Large intestine (tissue), 3 donors: ENCODE measurements around the gene KCNA2. TPM values are rescaled to one million over a fixed set of nuclear protein-coding genes. Genes with fewer than 3 reads are reported as not detected.

ENCODE experiments used
- DNase-seq, 2 donors: peaks; one replicate each; pipeline versions ENCODE4 v3.0.0 to v3.0.0-alpha.2; 2013
- H3K27ac ChIP-seq: one replicate; pipeline ENCODE4 v1.5.1; 2013; ENCODE audit warnings: low read length
- H3K27me3 ChIP-seq: 2 replicates; pipeline ENCODE4 v1.6.1; 2013; ENCODE audit warnings: low read length; ENCODE audit not compliant: control insufficient read depth, insufficient read depth
- H3K36me3 ChIP-seq: 2 replicates; pipeline ENCODE4 v1.6.1; 2013; ENCODE audit warnings: low read length; ENCODE audit not compliant: control insufficient read depth, insufficient read depth
- H3K4me1 ChIP-seq: one replicate; pipeline ENCODE4 v1.6.1; 2013; ENCODE audit warnings: low read length; ENCODE audit not compliant: control insufficient read depth, insufficient read depth
- H3K4me3 ChIP-seq: one replicate; pipeline ENCODE4 v1.5.1; 2013; ENCODE audit warnings: low read length
- H3K9me3 ChIP-seq: one replicate; pipeline ENCODE4 v1.6.1; 2013; ENCODE audit warnings: mild to moderate bottlenecking, low read depth, low read length, moderate library complexity; ENCODE audit not compliant: control insufficient read depth
- WGBS: methylation state at CpG from one replicate; pipeline ENCODE4 v1.1.5; 2013; ENCODE audit warnings: low lambda C conversion rate; ENCODE audit not compliant: insufficient coverage; 5-methylcytosine and 5-hydroxymethylcytosine counted together
- polyA plus RNA-seq: library from polyadenylated mRNA; unstranded; fragments of 120-200 nt; gene quantifications from one replicate; pipeline ENCODE4 v1.2.1, GENCODE V29; 2013

KCNA2 gene
- polyA plus RNA-seq, 1 donor, result 1.2 TPM

DNA sequence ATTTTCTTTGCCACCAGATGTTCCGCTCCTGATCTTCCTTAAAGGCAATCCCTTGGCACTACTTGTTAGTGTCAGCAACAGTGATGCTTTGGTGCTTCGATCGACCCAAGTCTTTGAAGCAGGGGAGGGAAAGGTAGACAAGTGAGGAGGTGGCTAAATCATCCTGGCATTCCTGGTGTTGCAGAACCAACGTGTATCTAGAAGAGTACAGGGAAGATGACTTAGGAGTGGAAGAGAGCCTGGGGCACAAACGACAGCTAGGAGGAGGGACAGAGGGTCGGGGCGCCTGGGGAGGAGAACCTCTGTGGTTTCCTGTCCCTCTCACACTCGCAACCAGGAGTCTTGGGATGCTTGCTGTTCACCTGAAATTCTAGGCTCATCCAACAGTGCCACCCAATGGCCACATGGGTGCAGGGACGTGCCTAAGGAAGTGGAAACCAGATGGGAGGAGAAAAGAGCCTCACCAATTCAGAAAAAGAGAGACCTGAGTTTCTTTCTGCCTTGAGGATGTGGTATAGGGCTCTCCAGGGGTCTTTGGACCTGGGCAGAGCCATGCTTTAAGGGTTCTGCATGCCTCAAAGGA, 9.5 kb upstream of the KCNA2 start:
- no CpG with 5 or more reads among the region's 9 CpGs for WGBS
- H3K27me3 ChIP-seq, result peaks cover 72% of the 10 kb centered on the region

DNA sequence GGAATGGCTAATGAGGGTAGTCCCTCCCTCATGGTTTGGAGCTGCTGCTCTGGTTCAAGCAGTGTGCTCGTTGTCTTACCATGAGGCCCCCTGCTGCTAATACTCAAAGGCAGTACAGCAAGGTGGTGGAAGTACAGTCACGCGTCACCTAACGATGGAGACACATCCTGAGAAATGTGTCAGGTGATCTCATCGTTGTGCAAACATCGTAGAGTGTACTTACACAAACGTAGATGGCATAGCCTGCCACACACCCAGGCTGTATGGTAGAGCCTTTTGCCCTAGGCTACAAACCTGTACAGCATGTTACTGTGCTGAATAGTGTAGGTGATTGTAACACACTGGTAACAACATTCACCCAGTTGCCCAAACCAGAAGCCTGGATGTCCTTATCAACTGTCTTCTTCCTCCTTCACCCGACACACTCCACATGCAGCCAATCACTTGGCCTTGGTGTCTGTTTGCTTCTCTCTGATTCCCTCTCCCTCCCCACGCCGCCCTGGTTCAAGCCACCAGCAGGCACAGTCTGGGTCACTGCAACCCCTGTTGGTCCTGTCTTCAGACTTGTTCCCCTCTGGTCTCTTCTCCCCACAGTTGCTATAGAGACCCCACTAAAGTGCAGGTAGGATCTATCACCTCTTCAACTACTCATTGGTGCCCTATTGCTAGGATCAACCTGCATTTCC, 6.0 kb upstream of the KCNA2 start:
- H3K27me3 ChIP-seq, result peaks cover 79% of the 10 kb centered on the region
- no peak overlapping the region for H3K4me3 ChIP-seq
- WGBS, result no CpG with 5 or more reads among the region's 10 CpGs
- H3K9me3 ChIP-seq, result no peaks in the 10 kb centered on the region
- H3K4me1 ChIP-seq, result no peaks in the 10 kb centered on the region
- H3K27ac ChIP-seq, result no peak overlapping the region
- no peaks in the 10 kb centered on the region for H3K36me3 ChIP-seq
- peak in 1 of 2 donors; percentile 26 for DNase-seq

More for the DNA sequence above, 9.5 kb upstream of the KCNA2 start:
- H3K9me3 ChIP-seq, result peaks cover 5% of the 10 kb centered on the region
- peaks cover 3% of the 10 kb centered on the region for H3K4me1 ChIP-seq
- no peaks in the 10 kb centered on the region for H3K36me3 ChIP-seq
- no peak overlapping the region for H3K27ac ChIP-seq
- DNase-seq, result peak; percentile 40 to 46
- H3K4me3 ChIP-seq, result no peak overlapping the region

DNA sequence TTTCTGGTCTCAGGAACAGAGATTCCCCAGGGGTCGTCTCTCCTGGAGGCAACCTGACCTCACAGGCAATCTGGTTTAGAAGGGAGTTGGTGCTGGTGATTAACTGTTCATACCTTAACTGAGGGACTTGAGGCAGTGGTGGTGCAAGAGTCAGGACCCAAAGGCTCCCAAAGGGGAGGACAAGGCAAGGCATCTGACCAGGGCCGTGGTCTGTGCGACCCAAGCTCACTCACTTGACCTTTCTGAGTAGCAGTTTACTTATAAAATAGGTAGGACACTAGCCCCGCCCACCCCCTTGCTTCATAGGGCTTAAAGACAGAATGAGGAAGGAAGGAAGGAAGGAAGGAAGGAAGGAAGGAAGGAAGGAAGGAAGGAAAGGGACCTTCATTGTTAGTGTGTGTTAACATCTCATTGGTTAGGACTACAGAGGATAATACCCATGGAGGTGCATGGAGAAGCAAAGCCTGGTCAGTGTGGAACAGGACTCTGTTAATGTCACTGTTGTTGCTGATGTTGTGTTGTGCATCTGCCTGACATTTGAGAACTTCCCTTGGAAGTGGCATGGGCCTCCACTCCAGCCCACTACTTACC, 4.6 kb upstream of the KCNA2 start:
- no peak for DNase-seq
- no peak overlapping the region for H3K4me3 ChIP-seq
- H3K9me3 ChIP-seq, result no peaks in the 10 kb centered on the region
- peaks cover 81% of the 10 kb centered on the region for H3K27me3 ChIP-seq
- no peaks in the 10 kb centered on the region for H3K36me3 ChIP-seq
- no peak overlapping the region for H3K27ac ChIP-seq
- 83% methylated on average over 1 of the region's 4 CpGs for WGBS
- peaks cover 4% of the 10 kb centered on the region for H3K4me1 ChIP-seq

DNA sequence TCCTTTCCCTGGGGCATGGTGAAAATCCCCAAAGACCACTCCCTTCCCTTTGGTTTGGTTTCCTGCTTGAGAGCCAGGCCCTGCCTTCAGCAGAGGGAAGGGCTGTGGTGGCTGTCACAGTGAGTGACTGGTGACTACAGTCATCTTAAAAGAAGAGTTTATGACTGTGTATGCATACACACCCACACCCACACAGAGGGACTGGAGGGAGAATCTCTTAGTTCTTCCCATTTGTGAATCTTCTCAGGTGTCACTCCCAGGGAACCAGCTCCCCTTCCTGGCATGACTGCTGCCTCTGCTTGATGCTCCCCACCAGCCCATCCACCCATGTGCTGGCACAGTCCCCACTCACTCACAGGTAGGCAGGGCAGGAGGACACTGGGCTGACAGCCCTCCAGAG, 3.9 kb upstream of the KCNA2 start:
- Histone ChIP-seq H3K4me1 (peaks cover 4% of the 10 kb centered on the region), H3K9me3 (no peaks in the 10 kb centered on the region), H3K27ac (no peak overlapping the region), H3K27me3 (peaks cover 85% of the 10 kb centered on the region), H3K4me3 (no peak overlapping the region), H3K36me3 (no peaks in the 10 kb centered on the region)
- DNase-seq, result no peak

DNA sequence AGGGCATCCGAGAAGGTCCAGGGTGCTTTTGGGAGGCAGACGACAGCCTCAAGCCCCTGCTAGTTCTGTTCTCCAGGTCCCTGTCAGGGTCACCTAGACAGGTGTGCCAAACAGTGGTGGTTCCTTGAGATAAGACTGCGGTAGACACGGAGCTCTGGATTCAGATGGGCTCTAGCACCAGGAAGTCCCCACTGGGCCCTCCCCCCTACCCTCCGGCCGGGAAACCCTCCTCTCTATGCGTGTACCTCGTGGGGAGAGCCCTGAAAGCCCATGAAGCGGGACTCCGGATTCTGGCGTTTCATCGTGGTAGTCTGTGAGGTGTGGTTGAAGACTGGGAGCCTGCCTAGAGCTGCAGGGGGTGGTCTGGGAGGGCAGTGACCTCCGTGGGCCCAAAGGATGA, 2.1 kb upstream of the KCNA2 start:
- WGBS, result no CpG with 5 or more reads among the region's 13 CpGs
- no peak for DNase-seq
- H3K4me1 ChIP-seq, result peaks cover 4% of the 10 kb centered on the region
- peaks cover 81% of the 10 kb centered on the region for H3K27me3 ChIP-seq
- no peaks in the 10 kb centered on the region for H3K9me3 ChIP-seq
- H3K27ac ChIP-seq, result no peak overlapping the region
- no peak overlapping the region for H3K4me3 ChIP-seq
- no peaks in the 10 kb centered on the region for H3K36me3 ChIP-seq

DNA sequence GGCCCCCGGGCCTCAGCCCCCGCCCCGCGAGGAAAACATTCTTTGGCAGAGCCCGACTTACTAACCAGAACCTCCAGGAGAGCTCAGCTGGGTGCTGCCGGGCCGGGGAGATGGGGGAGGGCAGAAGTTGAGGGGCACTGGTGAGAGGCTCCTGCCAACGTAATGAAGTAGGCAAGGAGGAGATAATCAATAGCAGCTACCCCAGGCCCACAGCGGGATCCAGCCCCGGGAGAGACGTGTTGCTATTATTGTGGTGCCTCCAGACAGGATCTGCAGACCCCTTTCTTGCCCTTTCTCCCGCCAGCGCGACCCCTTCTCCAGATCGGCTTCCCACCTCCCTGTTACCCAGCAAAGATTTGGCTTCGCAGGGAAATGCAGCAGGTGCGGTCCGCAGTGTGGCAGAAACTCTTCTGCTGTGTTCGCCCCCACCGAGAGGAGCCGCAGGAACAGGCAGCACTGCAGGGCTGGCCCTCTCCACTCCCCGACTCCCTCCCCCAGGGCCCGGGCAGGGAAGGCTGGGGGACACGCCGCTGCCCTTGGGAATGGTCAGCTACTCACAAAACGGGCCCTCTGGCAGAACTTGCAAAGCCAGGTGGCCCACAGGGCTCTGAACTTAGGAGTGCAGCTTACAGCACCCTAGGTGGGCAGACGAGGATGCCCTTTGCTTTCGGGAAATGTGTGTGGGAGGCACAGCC, 1.5 kb upstream of the KCNA2 start:
- H3K27me3 ChIP-seq, result peaks cover 78% of the 10 kb centered on the region
- no peak overlapping the region for H3K4me3 ChIP-seq
- H3K9me3 ChIP-seq, result no peaks in the 10 kb centered on the region
- H3K27ac ChIP-seq, result no peak overlapping the region
- no peaks in the 10 kb centered on the region for H3K36me3 ChIP-seq
- WGBS, result no CpG with 5 or more reads among the region's 28 CpGs
- no peak for DNase-seq
- peaks cover 4% of the 10 kb centered on the region for H3K4me1 ChIP-seq

DNA sequence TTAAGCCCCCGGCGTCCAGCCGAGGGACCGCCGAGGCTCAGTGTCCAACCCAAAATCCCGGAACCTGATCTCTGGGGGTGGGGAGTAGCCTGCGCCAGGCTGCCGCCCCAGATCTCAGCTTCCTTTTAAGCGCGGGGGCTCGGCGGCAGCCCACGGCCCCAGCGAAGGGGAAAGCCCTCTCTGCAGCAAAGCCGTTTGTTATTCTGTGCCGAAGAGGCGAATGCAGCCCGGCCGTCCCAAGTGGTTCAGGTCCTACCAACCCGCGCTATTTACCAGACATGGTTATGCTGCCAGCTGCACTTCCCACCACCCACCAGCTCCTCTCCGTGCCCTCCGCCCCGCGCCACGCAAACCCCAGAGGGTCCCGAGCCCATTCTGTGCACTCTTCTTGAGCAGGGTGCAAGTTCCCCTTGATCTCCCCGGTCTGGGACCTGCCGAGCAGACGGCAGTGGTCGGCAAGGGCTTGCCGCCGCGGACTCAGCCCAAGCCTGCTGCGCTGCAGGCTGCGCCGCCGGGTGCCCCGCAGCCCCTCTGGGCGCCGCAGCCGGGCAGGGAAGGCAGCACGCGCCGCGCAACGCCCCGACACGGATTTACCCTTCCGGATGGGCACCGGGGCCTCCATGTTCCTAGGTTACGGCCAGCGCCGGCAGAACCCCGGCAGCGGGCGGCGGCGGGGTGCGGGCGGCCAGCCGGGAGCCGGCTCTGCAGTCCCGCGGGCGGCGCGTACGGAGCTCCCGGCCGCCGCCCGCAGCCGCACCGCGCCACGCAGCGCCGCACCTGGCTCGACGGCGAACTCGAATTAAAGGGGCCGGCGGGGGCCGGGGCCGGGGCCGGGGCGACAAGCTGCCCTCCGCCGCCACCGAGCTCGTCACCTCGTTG, 738 bp upstream of the KCNA2 start:
- no peaks in the 10 kb centered on the region for H3K9me3 ChIP-seq
- no peak overlapping the region for H3K27ac ChIP-seq
- DNase-seq, result peak in 1 of 2 donors; percentile 14
- H3K27me3 ChIP-seq, result peaks cover 74% of the 10 kb centered on the region
- H3K36me3 ChIP-seq, result no peaks in the 10 kb centered on the region
- peak overlapping the region; percentile 31 for H3K4me3 ChIP-seq
- peaks cover 4% of the 10 kb centered on the region for H3K4me1 ChIP-seq
- no CpG with 5 or more reads among the region's 94 CpGs for WGBS

DNA sequence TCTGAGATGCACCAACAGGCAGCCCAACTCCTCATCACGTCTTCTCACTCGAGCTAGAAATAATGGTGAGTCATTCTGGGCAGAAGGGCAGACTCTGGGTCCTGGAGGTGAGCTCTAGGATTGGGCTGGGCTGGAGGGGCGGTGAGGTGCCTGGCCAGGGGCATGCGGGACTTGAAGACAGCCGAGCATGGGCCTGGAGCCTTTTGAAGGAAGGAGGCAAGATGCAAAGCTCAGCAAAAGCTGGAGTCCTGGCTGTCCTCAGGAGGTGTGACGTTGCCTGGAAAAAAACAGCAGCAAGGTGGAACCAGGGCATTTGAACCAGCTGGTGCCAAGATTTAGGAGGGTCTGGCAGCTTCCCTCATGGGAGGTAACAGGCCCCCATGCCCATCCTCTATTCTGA, 712 bp downstream of the KCNA2 start:
- Histone ChIP-seq H3K27ac (no peak overlapping the region), H3K4me1 (peaks cover 4% of the 10 kb centered on the region), H3K4me3 (no peak overlapping the region), H3K36me3 (no peaks in the 10 kb centered on the region), H3K27me3 (peaks cover 67% of the 10 kb centered on the region), H3K9me3 (no peaks in the 10 kb centered on the region)
- no peak for DNase-seq
- WGBS, result 80% methylated on average over 1 of the region's 6 CpGs

DNA sequence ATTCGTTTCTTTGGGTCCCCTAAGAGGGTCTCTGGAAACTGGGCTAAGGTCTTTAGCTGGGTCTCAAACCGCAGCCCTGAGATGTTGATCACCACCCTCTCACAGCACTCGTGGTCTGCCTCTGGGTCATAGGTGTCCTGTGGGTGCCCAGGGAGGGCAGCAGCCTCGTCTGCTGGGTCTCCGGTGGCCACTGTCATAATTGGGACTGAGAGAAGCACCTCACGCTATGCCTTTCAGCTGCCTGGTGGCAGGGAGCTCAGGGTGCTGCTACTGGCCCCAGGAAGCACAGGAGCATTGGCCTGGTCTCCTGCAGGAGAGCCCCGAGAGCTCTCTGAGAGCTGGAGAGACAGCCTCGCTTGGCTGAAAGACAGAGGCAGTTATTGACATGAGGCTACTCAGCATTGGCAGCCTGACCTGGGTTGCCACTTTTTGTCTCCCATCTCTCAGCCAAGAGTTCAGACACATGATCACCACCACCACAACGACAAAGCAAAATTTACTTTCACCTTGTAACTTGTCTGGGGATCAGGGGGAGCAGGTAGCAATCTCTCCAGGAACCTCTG, 1.5 kb downstream of the KCNA2 start:
- no CpG with 5 or more reads among the region's 9 CpGs for WGBS
- H3K9me3 ChIP-seq, result no peaks in the 10 kb centered on the region
- DNase-seq, result no peak
- H3K27ac ChIP-seq, result no peak overlapping the region
- peaks cover 59% of the 10 kb centered on the region for H3K27me3 ChIP-seq
- H3K4me1 ChIP-seq, result peaks cover 4% of the 10 kb centered on the region
- H3K36me3 ChIP-seq, result no peaks in the 10 kb centered on the region
- no peak overlapping the region for H3K4me3 ChIP-seq

DNA sequence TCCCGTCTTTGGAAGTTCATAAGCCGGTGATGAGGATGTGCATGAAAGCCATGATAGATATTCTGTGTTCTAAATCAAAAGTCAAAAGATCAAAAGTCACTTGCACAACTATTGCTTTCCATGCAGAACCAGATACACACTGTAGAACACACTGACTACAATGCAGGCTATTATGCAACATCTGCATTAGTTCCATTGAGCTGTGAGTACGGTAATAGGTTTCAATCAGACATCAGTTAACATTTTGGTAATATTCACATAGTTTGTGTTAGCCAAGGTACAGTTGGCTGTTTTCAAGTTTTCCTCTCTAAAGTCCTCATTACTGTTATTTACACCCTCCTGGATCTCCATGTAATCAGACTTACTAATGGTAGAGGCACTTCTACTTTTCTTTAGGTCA, 3.1 kb downstream of the KCNA2 start:
- Histone ChIP-seq H3K9me3 (no peaks in the 10 kb centered on the region), H3K4me3 (no peak overlapping the region), H3K4me1 (peaks cover 4% of the 10 kb centered on the region), H3K27me3 (peaks cover 43% of the 10 kb centered on the region), H3K27ac (no peak overlapping the region), H3K36me3 (no peaks in the 10 kb centered on the region)
- WGBS, result no CpG with 5 or more reads among the region's 3 CpGs
- DNase-seq, result no peak
